Stomach (tissue), 4 donors: ENCODE data around the gene WDR45B.

Experiments used
- POLR2A ChIP-seq, 4 donors: fragments of 450-650 bp; IDR thresholded peaks; one replicate each; pipeline ENCODE4 v1.6.1; 2016; ENCODE audit warnings: antibody characterized with exemption in 4 of 4, control low read depth in 2 of 4, mild to moderate bottlenecking in 1 of 4, moderate library complexity in 1 of 4
- TF ChIP-seq, protein P1 (sequence below), 7 experiments: fragments of 450-650 bp in 4 of 7; fragments of 200-600 bp in 3 of 7; sonication (generic) in 3 of 7; IDR thresholded peaks; one replicate each; pipeline ENCODE4 v1.5.1; 2016 to 2019; ENCODE audit warnings: antibody characterized with exemption in 7 of 7, control low read depth in 2 of 7, mild to moderate bottlenecking in 1 of 7

- TF ChIP-seq, protein P1, sequence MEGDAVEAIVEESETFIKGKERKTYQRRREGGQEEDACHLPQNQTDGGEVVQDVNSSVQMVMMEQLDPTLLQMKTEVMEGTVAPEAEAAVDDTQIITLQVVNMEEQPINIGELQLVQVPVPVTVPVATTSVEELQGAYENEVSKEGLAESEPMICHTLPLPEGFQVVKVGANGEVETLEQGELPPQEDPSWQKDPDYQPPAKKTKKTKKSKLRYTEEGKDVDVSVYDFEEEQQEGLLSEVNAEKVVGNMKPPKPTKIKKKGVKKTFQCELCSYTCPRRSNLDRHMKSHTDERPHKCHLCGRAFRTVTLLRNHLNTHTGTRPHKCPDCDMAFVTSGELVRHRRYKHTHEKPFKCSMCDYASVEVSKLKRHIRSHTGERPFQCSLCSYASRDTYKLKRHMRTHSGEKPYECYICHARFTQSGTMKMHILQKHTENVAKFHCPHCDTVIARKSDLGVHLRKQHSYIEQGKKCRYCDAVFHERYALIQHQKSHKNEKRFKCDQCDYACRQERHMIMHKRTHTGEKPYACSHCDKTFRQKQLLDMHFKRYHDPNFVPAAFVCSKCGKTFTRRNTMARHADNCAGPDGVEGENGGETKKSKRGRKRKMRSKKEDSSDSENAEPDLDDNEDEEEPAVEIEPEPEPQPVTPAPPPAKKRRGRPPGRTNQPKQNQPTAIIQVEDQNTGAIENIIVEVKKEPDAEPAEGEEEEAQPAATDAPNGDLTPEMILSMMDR (IDR thresholded peaks at IDR 0.05) = no peak
- no peak for TF ChIP-seq POLR2A (IDR thresholded peaks at IDR 0.05)
Measured at GRCh38 chr17:82568997-82569393, 79.2 kb downstream of the WDR45B start.
